ENCODE results near the gene VWA3B. TPM values are rescaled to one million over a fixed set of nuclear protein-coding genes. Genes with fewer than 3 reads are reported as not detected.
"Not testable (repeated sequence)": the region's sequence is repeated elsewhere in the genome, so short reads cannot be mapped to it uniquely, and the experiment has no call there.

The VWA3B gene
- total RNA-seq, 2 experiments from 2014 or later: not detected

- no peaks in the 10 kb centered on the region for H3K36me3 Mint-ChIP-seq (ENCODE audit: low read depth)
- ChIA-PET POLR2A (no interaction called here), CTCF (no interaction called here)
- H3K4me3 Mint-ChIP-seq: no peak overlapping the region
- no peak overlapping the region for H3K27ac Mint-ChIP-seq
- H3K27me3 Mint-ChIP-seq: peaks cover 35% of the 10 kb centered on the region
- H3K9me3 Mint-ChIP-seq: peaks cover 5% of the 10 kb centered on the region
- no peaks in the 10 kb centered on the region for H3K4me1 Mint-ChIP-seq
- DNase-seq: no peak
Measured at GRCh38 chr2:98313492-98314250, 226.7 kb downstream of the VWA3B start.

DNA sequence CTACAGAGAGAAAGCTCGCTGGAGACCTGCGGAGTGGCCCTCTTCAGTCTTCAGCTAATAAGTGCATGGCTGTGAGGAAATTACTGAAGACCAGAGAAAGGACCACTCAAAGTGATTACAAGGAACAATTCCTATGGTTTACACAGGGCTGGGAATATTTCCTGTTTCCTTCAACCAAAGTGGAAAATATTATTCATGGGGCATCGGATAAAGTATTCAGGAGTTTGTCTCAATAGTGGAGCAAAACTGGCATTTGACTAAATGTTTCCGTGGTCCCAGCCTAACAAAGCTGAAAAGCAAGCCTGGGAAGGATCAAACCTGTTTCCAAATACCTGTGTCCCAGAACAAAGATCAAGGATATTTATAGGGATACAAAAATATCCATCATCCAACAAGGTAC, 227.3 kb downstream of the VWA3B start:
- DNase-seq: no peak
- Mint-ChIP-seq H3K4me3 (no peak overlapping the region), H3K4me1 (no peaks in the 10 kb centered on the region), H3K9me3 (peaks cover 5% of the 10 kb centered on the region), H3K36me3 (ENCODE audit: low read depth) (no peaks in the 10 kb centered on the region), H3K27me3 (peaks cover 35% of the 10 kb centered on the region), H3K27ac (no peak overlapping the region)
- ChIA-PET CTCF (no interaction called here), POLR2A (no interaction called here)

GRCh38 chr2:98315957-98316356, 229.0 kb downstream of the VWA3B start:
- H3K27ac Mint-ChIP-seq: no peak overlapping the region
- no peaks in the 10 kb centered on the region for H3K4me1 Mint-ChIP-seq
- peaks cover 7% of the 10 kb centered on the region for H3K36me3 Mint-ChIP-seq (ENCODE audit: low read depth)
- POLR2A ChIA-PET: no interaction called here
- DNase-seq: no peak
- no peak overlapping the region for H3K4me3 Mint-ChIP-seq
- H3K27me3 Mint-ChIP-seq: peaks cover 30% of the 10 kb centered on the region
- CTCF ChIA-PET: no interaction called here
- peaks cover 15% of the 10 kb centered on the region for H3K9me3 Mint-ChIP-seq

DNA sequence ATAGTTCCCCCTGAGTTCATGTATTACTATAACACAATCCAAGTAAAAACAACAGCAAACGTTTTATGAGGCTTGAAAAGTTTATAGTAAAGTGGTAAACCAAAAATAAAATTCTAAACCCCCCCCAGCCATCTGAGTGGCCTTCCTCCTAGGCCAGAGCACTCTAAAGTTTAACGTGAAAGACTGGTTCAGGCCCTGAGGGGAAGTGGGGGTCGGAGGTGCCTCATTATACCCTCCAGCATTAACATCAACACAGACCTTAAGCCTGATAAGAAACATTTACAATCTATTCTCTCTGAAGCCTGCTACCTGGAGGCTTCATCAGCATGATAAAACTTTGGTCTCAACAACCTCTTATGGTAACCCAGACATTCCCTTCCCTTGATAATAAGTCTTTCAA, 230.2 kb downstream of the VWA3B start:
- CTCF ChIA-PET: no interaction called here
- POLR2A ChIA-PET: no interaction called here
- Mint-ChIP-seq H3K27me3 (peaks cover 30% of the 10 kb centered on the region), H3K4me3 (no peak overlapping the region), H3K9me3 (peaks cover 18% of the 10 kb centered on the region), H3K36me3 (ENCODE audit: low read depth) (peaks cover 7% of the 10 kb centered on the region), H3K27ac (no peak overlapping the region), H3K4me1 (no peaks in the 10 kb centered on the region)
- no peak for DNase-seq

- DNase-seq; H3K4me1 Mint-ChIP-seq; H3K4me3 Mint-ChIP-seq; H3K36me3 Mint-ChIP-seq (ENCODE audit: low read depth); CTCF ChIA-PET; H3K27ac Mint-ChIP-seq; POLR2A ChIA-PET: not testable (repeated sequence)
- H3K27me3 Mint-ChIP-seq: peaks cover 30% of the 10 kb centered on the region
- peaks cover 18% of the 10 kb centered on the region for H3K9me3 Mint-ChIP-seq
Measured at GRCh38 chr2:98320171-98320570, 233.2 kb downstream of the VWA3B start.

- ChIA-PET POLR2A (no interaction called here), CTCF (no interaction called here)
- H3K27me3 Mint-ChIP-seq: peaks cover 17% of the 10 kb centered on the region
- peaks cover 14% of the 10 kb centered on the region for H3K9me3 Mint-ChIP-seq
- no peak for DNase-seq
- peaks cover 7% of the 10 kb centered on the region for H3K36me3 Mint-ChIP-seq (ENCODE audit: low read depth)
- H3K4me3 Mint-ChIP-seq: no peak overlapping the region
- H3K4me1 Mint-ChIP-seq: no peaks in the 10 kb centered on the region
- no peak overlapping the region for H3K27ac Mint-ChIP-seq
Measured at GRCh38 chr2:98324181-98324580, 237.2 kb downstream of the VWA3B start.

- H3K4me3 Mint-ChIP-seq: no peak overlapping the region
- ChIA-PET POLR2A (no interaction called here), CTCF (no interaction called here)
- peaks cover 18% of the 10 kb centered on the region for H3K27me3 Mint-ChIP-seq
- no peak overlapping the region for H3K27ac Mint-ChIP-seq
- no peaks in the 10 kb centered on the region for H3K36me3 Mint-ChIP-seq (ENCODE audit: low read depth)
- no peak for DNase-seq
- no peaks in the 10 kb centered on the region for H3K9me3 Mint-ChIP-seq
- no peaks in the 10 kb centered on the region for H3K4me1 Mint-ChIP-seq
Measured at GRCh38 chr2:98327776-98328175, 240.8 kb downstream of the VWA3B start.

DNA sequence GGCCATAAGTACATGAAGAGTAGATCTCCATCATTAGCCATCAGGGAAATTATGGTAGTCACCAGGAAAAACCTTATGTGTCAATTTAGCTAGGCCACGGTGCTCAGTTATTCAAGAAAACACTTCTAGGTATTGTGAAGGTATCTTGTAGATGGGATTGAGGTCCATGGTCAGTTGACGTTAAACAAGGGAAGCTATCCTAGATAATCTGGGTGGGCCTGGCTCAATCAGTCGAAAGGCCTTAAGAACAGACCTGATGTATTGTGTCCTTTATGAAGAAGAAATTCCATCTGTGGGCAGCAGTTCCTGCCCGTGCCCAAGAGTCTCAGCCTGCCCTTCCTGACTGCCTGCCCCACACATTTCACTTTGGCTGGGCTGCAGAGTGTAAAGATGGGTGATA, 242.6 kb downstream of the VWA3B start:
- no peaks in the 10 kb centered on the region for H3K9me3 Mint-ChIP-seq
- ChIA-PET CTCF (no interaction called here), POLR2A (no interaction called here)
- H3K4me3 Mint-ChIP-seq: no peak overlapping the region
- peaks cover 10% of the 10 kb centered on the region for H3K27me3 Mint-ChIP-seq
- no peak overlapping the region for H3K27ac Mint-ChIP-seq
- H3K36me3 Mint-ChIP-seq (ENCODE audit: low read depth): no peaks in the 10 kb centered on the region
- H3K4me1 Mint-ChIP-seq: no peaks in the 10 kb centered on the region
- DNase-seq: no peak

GRCh38 chr2:98332989-98333388, 246.0 kb downstream of the VWA3B start:
- CTCF ChIA-PET: no interaction called here
- Mint-ChIP-seq H3K36me3 (ENCODE audit: low read depth) (no peaks in the 10 kb centered on the region), H3K9me3 (no peaks in the 10 kb centered on the region), H3K4me1 (no peaks in the 10 kb centered on the region), H3K27me3 (peaks cover 18% of the 10 kb centered on the region), H3K27ac (no peak overlapping the region), H3K4me3 (no peak overlapping the region)
- POLR2A ChIA-PET: no interaction called here
- no peak for DNase-seq

- POLR2A ChIA-PET: no interaction called here
- Mint-ChIP-seq H3K27me3 (peaks cover 22% of the 10 kb centered on the region), H3K4me3 (no peak overlapping the region), H3K36me3 (ENCODE audit: low read depth) (no peaks in the 10 kb centered on the region), H3K9me3 (no peaks in the 10 kb centered on the region), H3K4me1 (no peaks in the 10 kb centered on the region), H3K27ac (no peak overlapping the region)
- CTCF ChIA-PET: no interaction called here
- DNase-seq: no peak
Measured at GRCh38 chr2:98333922-98334321, 247.0 kb downstream of the VWA3B start.

DNA sequence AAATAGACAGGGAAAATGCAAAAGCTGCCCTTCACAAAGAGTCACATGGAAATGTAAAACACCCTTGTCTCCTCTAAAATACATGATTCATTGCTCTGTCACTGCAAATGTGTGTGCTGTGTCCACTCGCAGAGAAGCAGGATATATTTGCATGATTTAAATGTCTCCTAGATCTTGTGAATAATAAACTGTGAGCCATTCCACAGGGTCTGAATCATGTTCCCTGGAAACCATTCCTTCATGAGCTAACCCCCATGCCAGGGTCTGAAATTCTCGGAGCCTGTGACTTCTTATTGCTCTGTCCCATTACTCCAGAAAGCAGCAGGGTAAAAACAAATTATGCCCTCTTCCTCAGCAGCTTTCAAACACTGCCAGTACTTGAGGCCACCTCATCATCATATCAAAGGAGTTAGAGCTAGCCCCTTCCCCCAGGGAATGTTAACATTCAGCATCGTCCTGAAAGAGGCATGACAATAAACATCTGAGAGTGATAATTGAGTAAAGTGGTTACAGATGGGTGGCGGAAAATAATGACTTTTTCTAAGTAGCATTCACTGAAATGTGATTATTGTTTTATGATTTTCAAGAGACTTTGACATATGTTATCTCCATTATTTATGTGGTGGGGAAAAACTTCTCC, 247.6 kb downstream of the VWA3B start:
- H3K27ac Mint-ChIP-seq: no peak overlapping the region
- ChIA-PET POLR2A (no interaction called here), CTCF (no interaction called here)
- H3K27me3 Mint-ChIP-seq: peaks cover 26% of the 10 kb centered on the region
- no peaks in the 10 kb centered on the region for H3K36me3 Mint-ChIP-seq (ENCODE audit: low read depth)
- H3K9me3 Mint-ChIP-seq: no peaks in the 10 kb centered on the region
- no peak overlapping the region for H3K4me3 Mint-ChIP-seq
- no peaks in the 10 kb centered on the region for H3K4me1 Mint-ChIP-seq
- DNase-seq: no peak

GRCh38 chr2:98335271-98335670, 248.3 kb downstream of the VWA3B start:
- no peak overlapping the region for H3K4me3 Mint-ChIP-seq
- no peaks in the 10 kb centered on the region for H3K4me1 Mint-ChIP-seq
- H3K27ac Mint-ChIP-seq: no peak overlapping the region
- ChIA-PET CTCF (no interaction called here), POLR2A (no interaction called here)
- H3K9me3 Mint-ChIP-seq: no peaks in the 10 kb centered on the region
- peaks cover 28% of the 10 kb centered on the region for H3K27me3 Mint-ChIP-seq
- no peak for DNase-seq
- H3K36me3 Mint-ChIP-seq (ENCODE audit: low read depth): no peaks in the 10 kb centered on the region

DNA sequence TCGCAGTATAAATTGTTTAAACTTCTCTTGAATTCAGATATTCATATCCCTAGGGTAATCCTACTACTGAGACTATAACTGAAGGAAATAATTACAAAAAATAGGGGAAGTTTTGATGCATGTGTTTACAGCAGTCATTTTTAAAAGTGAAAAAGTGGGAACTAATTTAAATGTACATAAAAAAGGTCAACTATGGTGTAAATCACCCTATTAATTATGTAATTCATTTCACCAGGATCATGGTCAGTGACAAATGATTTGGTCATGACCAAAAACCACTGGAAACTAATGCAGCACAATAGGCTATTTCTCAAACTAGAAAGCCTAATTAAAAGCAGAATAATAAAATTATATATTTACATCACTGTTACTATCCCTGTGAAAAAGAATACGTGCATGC, 254.3 kb downstream of the VWA3B start:
- peaks cover 2% of the 10 kb centered on the region for H3K4me1 Mint-ChIP-seq
- H3K36me3 Mint-ChIP-seq (ENCODE audit: low read depth): peaks cover 5% of the 10 kb centered on the region
- POLR2A ChIA-PET: no interaction called here
- H3K27ac Mint-ChIP-seq: no peak overlapping the region
- no peaks in the 10 kb centered on the region for H3K9me3 Mint-ChIP-seq
- H3K27me3 Mint-ChIP-seq: peaks cover 40% of the 10 kb centered on the region
- no peak overlapping the region for H3K4me3 Mint-ChIP-seq
- CTCF ChIA-PET: no interaction called here
- DNase-seq: no peak

DNA sequence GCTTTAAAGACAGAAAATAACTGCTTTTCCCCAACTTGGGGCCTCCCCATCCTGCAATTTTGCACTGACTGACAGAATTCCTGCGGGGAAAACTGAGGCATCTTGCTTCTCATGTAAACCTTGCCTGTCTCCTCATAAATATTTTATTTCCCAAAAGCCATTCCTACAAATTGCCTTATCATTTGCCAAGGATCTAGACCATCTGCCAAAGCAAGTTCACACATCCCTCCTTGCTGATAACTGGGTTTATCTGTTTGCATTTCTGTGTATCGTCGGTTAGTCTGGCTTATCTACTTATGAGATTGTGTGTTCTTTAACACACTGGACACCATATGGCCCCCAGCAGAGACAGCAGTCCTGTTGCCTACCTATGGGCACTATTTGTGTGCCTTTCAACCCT, 256.3 kb downstream of the VWA3B start:
- Mint-ChIP-seq H3K36me3 (ENCODE audit: low read depth) (peaks cover 6% of the 10 kb centered on the region), H3K27me3 (peaks cover 51% of the 10 kb centered on the region), H3K27ac (no peak overlapping the region), H3K4me3 (no peak overlapping the region), H3K9me3 (no peaks in the 10 kb centered on the region), H3K4me1 (peaks cover 5% of the 10 kb centered on the region)
- no peak for DNase-seq
- ChIA-PET CTCF (no interaction called here), POLR2A (no interaction called here)

Data from activated CD4-positive, alpha-beta memory T cell treated with anti-CD3 and anti-CD28 coated beads, Interleukin-2, amount 10 ng/mL, durations not matched to agents 7 days and 5 days (primary cell).